ENCODE measurements around the gene AVPR2.

AVPR2 gene

DNA sequence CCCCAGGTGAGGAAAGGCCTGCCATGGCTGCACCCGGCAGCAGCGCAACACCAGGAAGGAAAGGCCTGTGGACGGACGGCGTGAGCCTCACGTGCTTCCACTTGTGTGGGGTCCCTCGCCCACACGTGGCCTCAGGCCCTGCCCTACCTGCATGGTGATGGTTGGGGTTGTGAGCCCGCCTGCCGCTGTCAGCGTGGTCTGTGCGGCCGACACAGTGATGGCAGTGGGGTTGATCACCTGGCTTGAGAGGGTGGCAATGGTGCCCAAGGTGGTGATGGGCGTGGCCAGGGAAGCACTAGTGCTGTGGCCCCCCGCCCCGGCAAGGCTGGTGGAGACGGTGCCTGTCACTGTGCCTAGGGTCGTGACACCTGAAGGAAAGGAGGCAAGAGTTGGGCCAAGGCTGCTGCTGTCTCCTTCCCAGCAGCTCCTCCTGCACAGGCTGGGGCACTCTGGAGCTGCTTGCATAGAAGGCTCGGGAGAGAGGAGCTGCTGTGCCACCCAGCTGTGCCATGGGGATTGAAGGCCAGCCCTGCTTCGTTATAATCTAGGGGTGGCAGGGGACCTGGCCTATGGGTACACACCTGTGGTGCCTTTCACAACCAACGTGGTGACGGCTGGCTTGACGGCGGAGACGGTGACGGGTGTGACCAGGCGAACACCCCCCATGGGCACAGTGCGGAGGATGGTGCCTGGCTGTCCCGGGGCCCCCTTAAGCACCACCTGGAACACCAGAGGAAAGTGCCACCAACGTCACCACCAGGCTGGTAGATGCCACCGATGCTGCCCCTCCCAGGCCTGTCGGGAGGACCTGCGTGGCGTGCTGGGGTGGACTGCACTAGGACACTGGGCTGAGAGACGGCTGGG, 51.8 kb downstream of the AVPR2 start:
- H3K27me3 ChIP-seq (ENCODE audit: control insufficient read depth, insufficient read depth, low read length), result no peaks in the 10 kb centered on the region
- H3K4me3 ChIP-seq (ENCODE audit: low read length), result no peak overlapping the region
- H3K36me3 ChIP-seq (ENCODE audit: control insufficient read depth, insufficient read depth, low read length), result peaks cover 43% of the 10 kb centered on the region
- H3K9ac ChIP-seq (ENCODE audit: low read length), result no peak overlapping the region
- peaks cover 11% of the 10 kb centered on the region for H3K4me1 ChIP-seq (ENCODE audit: control insufficient read depth, insufficient read depth, low read length)
- H3K27ac ChIP-seq (ENCODE audit: low read depth, low read length), result peak overlapping the region; percentile 73

All from rectal smooth muscle tissue (tissue), 1 donor.